Activated T-cell treated with anti-CD3 and anti-CD28 coated beads, Interleukin-2, amount 50 U/mL, for 4 hours (primary cell): ENCODE results near the gene MED8. TPM values are rescaled to one million over a fixed set of nuclear protein-coding genes. Genes with fewer than 3 reads are reported as not detected.
A peak's percentile ranks its signal among the peaks of the same experiment; 100 is the strongest.
"Not testable (repeated sequence)": the region's sequence is repeated elsewhere in the genome, so short reads cannot be mapped to it uniquely, and the experiment has no call there.

Source experiments
- ATAC-seq, 2 donors: fragments of 200-7000 bp; cut with Tn5 transposase; one replicate each; pipeline ENCODE4 v1.10.0; 2021
- DNase-seq: peaks from one replicate; pipeline ENCODE4 v3.0.0-alpha.2; 2020
- H3K27me3 Mint-ChIP-seq: one replicate; pipeline ENCODE4 v1.8.0; 2021; ENCODE audit warnings: low read depth, mixed read lengths
- H3K36me3 Mint-ChIP-seq: one replicate; pipeline ENCODE4 v1.8.0; 2022; ENCODE audit warnings: mixed read lengths; ENCODE audit not compliant: insufficient read depth
- H3K4me1 Mint-ChIP-seq: one replicate; pipeline ENCODE4 v1.8.0; 2021; ENCODE audit warnings: low read depth, mixed read lengths
- H3K4me3 Mint-ChIP-seq: one replicate; pipeline ENCODE4 v1.8.0; 2021; ENCODE audit warnings: mild to moderate bottlenecking, moderate library complexity, mixed read lengths
- H3K9me3 Mint-ChIP-seq: one replicate; pipeline ENCODE4 v1.8.0; 2021; ENCODE audit warnings: mixed read lengths
- total RNA-seq, 3 donors: library from RNA; stranded (reverse); gene quantifications; one replicate each; pipeline ENCODE4 v1.2.1, GENCODE V29; 2021

MED8 gene
- total RNA-seq, 3 donors from 2014 or later, result 49.8 to 59.1 (median 50.4) TPM

- Mint-ChIP-seq H3K9me3 (no peaks in the 10 kb centered on the region), H3K4me1 (no peaks in the 10 kb centered on the region), H3K4me3 (no peak overlapping the region), H3K27me3 (no peaks in the 10 kb centered on the region), H3K36me3 (peaks cover 25% of the 10 kb centered on the region)
- ATAC-seq (no peak), DNase-seq (no peak)
Measured at GRCh38 chr1:43410571-43410970, 21.0 kb upstream of the MED8 start.

GRCh38 chr1:43405876-43406234 lies 16.3 kb upstream of the MED8 start:
- Mint-ChIP-seq H3K36me3 (peaks cover 36% of the 10 kb centered on the region), H3K9me3 (no peaks in the 10 kb centered on the region), H3K4me1 (peaks cover 5% of the 10 kb centered on the region), H3K27me3 (no peaks in the 10 kb centered on the region), H3K4me3 (no peak overlapping the region)
- no peak for DNase-seq
- no peak for ATAC-seq

GRCh38 chr1:43405219-43405875 lies 15.7 kb upstream of the MED8 start:
- no peak for ATAC-seq
- Mint-ChIP-seq H3K27me3 (no peaks in the 10 kb centered on the region), H3K36me3 (peaks cover 36% of the 10 kb centered on the region), H3K4me1 (peaks cover 5% of the 10 kb centered on the region), H3K4me3 (no peak overlapping the region), H3K9me3 (no peaks in the 10 kb centered on the region)
- DNase-seq, result no peak

- H3K9me3 Mint-ChIP-seq, result no peaks in the 10 kb centered on the region
- peaks cover 5% of the 10 kb centered on the region for H3K4me1 Mint-ChIP-seq
- no peaks in the 10 kb centered on the region for H3K27me3 Mint-ChIP-seq
- H3K4me3 Mint-ChIP-seq, result no peak overlapping the region
- peaks cover 35% of the 10 kb centered on the region for H3K36me3 Mint-ChIP-seq
- DNase-seq (no peak), ATAC-seq (no peak)
Measured at GRCh38 chr1:43404353-43404752, 14.8 kb upstream of the MED8 start.

GRCh38 chr1:43402089-43402865 lies 12.7 kb upstream of the MED8 start:
- no peaks in the 10 kb centered on the region for H3K27me3 Mint-ChIP-seq
- DNase-seq, result no peak
- H3K4me3 Mint-ChIP-seq, result no peak overlapping the region
- ATAC-seq, result no peak
- H3K36me3 Mint-ChIP-seq, result peaks cover 27% of the 10 kb centered on the region
- H3K9me3 Mint-ChIP-seq, result no peaks in the 10 kb centered on the region
- peaks cover 8% of the 10 kb centered on the region for H3K4me1 Mint-ChIP-seq

- DNase-seq, ATAC-seq, H3K27me3 Mint-ChIP-seq, H3K4me3 Mint-ChIP-seq, H3K9me3 Mint-ChIP-seq, H3K4me1 Mint-ChIP-seq: not testable (repeated sequence)
- peaks cover 22% of the 10 kb centered on the region for H3K36me3 Mint-ChIP-seq
Measured at GRCh38 chr1:43400441-43400840, 10.8 kb upstream of the MED8 start.

GRCh38 chr1:43398227-43398626 lies 8.6 kb upstream of the MED8 start:
- no peaks in the 10 kb centered on the region for H3K27me3 Mint-ChIP-seq
- ATAC-seq (no peak), DNase-seq (no peak)
- H3K4me3 Mint-ChIP-seq, result no peak overlapping the region
- peaks cover 9% of the 10 kb centered on the region for H3K36me3 Mint-ChIP-seq
- no peaks in the 10 kb centered on the region for H3K9me3 Mint-ChIP-seq
- H3K4me1 Mint-ChIP-seq, result peaks cover 10% of the 10 kb centered on the region

- no peak for DNase-seq
- no peak overlapping the region for H3K4me3 Mint-ChIP-seq
Measured at GRCh38 chr1:43396059-43396458, 6.5 kb upstream of the MED8 start.

GRCh38 chr1:43395523-43395922 lies 5.9 kb upstream of the MED8 start:
- H3K4me3 Mint-ChIP-seq, result no peak overlapping the region
- no peak for ATAC-seq
- no peaks in the 10 kb centered on the region for H3K9me3 Mint-ChIP-seq

More at GRCh38 chr1:43396059-43396458, 6.5 kb upstream of the MED8 start:
- ATAC-seq, result no peak
- no peaks in the 10 kb centered on the region for H3K27me3 Mint-ChIP-seq
- H3K9me3 Mint-ChIP-seq, result no peaks in the 10 kb centered on the region
- peaks cover 6% of the 10 kb centered on the region for H3K36me3 Mint-ChIP-seq
- peaks cover 16% of the 10 kb centered on the region for H3K4me1 Mint-ChIP-seq

GRCh38 chr1:43392702-43393101 lies 3.1 kb upstream of the MED8 start:
- Mint-ChIP-seq H3K36me3 (peaks cover 10% of the 10 kb centered on the region), H3K4me3 (no peak overlapping the region), H3K4me1 (peaks cover 42% of the 10 kb centered on the region), H3K9me3 (no peaks in the 10 kb centered on the region), H3K27me3 (no peaks in the 10 kb centered on the region)
- DNase-seq (no peak), ATAC-seq (no peak)

More at GRCh38 chr1:43395523-43395922, 5.9 kb upstream of the MED8 start:
- peaks cover 6% of the 10 kb centered on the region for H3K36me3 Mint-ChIP-seq
- no peak for DNase-seq
- H3K27me3 Mint-ChIP-seq, result no peaks in the 10 kb centered on the region
- peaks cover 20% of the 10 kb centered on the region for H3K4me1 Mint-ChIP-seq

- Mint-ChIP-seq H3K4me3 (peak overlapping the region; percentile 99), H3K4me1 (peaks cover 42% of the 10 kb centered on the region), H3K27me3 (no peaks in the 10 kb centered on the region), H3K9me3 (no peaks in the 10 kb centered on the region), H3K36me3 (peaks cover 32% of the 10 kb centered on the region)
- ATAC-seq, result no peak
- DNase-seq, result no peak
Measured at GRCh38 chr1:43388613-43389012, 987 bp downstream of the MED8 start.

GRCh38 chr1:43387976-43388599 lies 1.5 kb downstream of the MED8 start:
- Mint-ChIP-seq H3K27me3 (no peaks in the 10 kb centered on the region), H3K9me3 (no peaks in the 10 kb centered on the region), H3K4me3 (peak overlapping the region; percentile 99), H3K4me1 (peaks cover 42% of the 10 kb centered on the region), H3K36me3 (peaks cover 37% of the 10 kb centered on the region)
- ATAC-seq (no peak), DNase-seq (no peak)

- peaks cover 34% of the 10 kb centered on the region for H3K4me1 Mint-ChIP-seq
- no peak for ATAC-seq
- no peaks in the 10 kb centered on the region for H3K9me3 Mint-ChIP-seq
- H3K36me3 Mint-ChIP-seq, result peaks cover 46% of the 10 kb centered on the region
- no peak overlapping the region for H3K4me3 Mint-ChIP-seq
- no peak for DNase-seq
- no peaks in the 10 kb centered on the region for H3K27me3 Mint-ChIP-seq
Measured at GRCh38 chr1:43386676-43387075, 2.9 kb downstream of the MED8 start.

- Mint-ChIP-seq H3K9me3 (no peaks in the 10 kb centered on the region), H3K4me1 (peaks cover 15% of the 10 kb centered on the region), H3K4me3 (no peak overlapping the region), H3K36me3 (peaks cover 48% of the 10 kb centered on the region), H3K27me3 (no peaks in the 10 kb centered on the region)
- no peak for ATAC-seq
- DNase-seq, result no peak
Measured at GRCh38 chr1:43383449-43383848, 6.2 kb downstream of the MED8 start.
